Kidney (tissue), 14 donors: ENCODE data around the gene ARID1B. TPM values are rescaled to one million over a fixed set of nuclear protein-coding genes. Genes with fewer than 3 reads are reported as not detected.

ENCODE experiments used
- DNase-seq, 5 donors: peaks; one replicate each; pipeline ENCODE4 v3.0.0-alpha.2; 2013 to 2020
- FAIRE-seq: peaks from 2 replicates; lab custom pipeline; 2012; peaks lifted over from hg19 to GRCh38; lab: Jason Lieb, UNC
- H3K27ac ChIP-seq, 2 donors: one replicate each; pipeline ENCODE4 v1.7.0; 2013; ENCODE audit warnings: low read depth in 2 of 2, low read length in 2 of 2, inconsistent platforms in 1 of 2
- H3K27me3 ChIP-seq: one replicate; pipeline ENCODE4 v1.7.1; 2013; ENCODE audit warnings: low read length, inconsistent platforms; ENCODE audit not compliant: control insufficient read depth, insufficient read depth
- H3K36me3 ChIP-seq, 3 donors: one replicate each; pipeline versions ENCODE4 v1.7.0 to v1.7.1; 2013; ENCODE audit warnings: low read length in 3 of 3, control low read depth in 1 of 3, inconsistent platforms in 1 of 3; ENCODE audit not compliant: insufficient read depth in 3 of 3, control insufficient read depth in 2 of 3
- H3K4me1 ChIP-seq, 3 donors: one replicate each; pipeline versions ENCODE4 v1.7.0 to v1.7.1; 2013; ENCODE audit warnings: low read length in 3 of 3, inconsistent platforms in 1 of 3, low read depth in 1 of 3; ENCODE audit not compliant: control insufficient read depth in 2 of 3, insufficient read depth in 2 of 3
- H3K4me3 ChIP-seq, 3 donors: one replicate each; pipeline versions ENCODE4 v1.7.0 to v1.8.1; 2013; ENCODE audit warnings: low read length in 3 of 3, control low read depth in 1 of 3, inconsistent platforms in 1 of 3
- H3K9ac ChIP-seq, 3 donors: one replicate each; pipeline versions ENCODE4 v1.7.0 to v1.7.1; 2013; ENCODE audit warnings: low read length in 3 of 3, control low read depth in 1 of 3, inconsistent platforms in 1 of 3
- H3K9me3 ChIP-seq, 3 donors: one replicate each; pipeline versions ENCODE4 v1.7.0 to v1.7.1; 2013; ENCODE audit warnings: low read length in 3 of 3, control low read depth in 1 of 3, inconsistent platforms in 1 of 3; ENCODE audit not compliant: control insufficient read depth in 2 of 3, insufficient read depth in 1 of 3
- CTCF ChIP-seq: IDR thresholded peaks from 3 replicates; pipeline ENCODE4 v1.5.1; 2012; ENCODE audit warnings: mild to moderate bottlenecking, moderate library complexity, borderline replicate concordance; ENCODE audit not compliant: insufficient read depth; ENCODE audit errors: extremely low read depth
- intact Hi-C: fragments of 100-400 bp; cut with DNase I; formaldehyde crosslinking; loops from one replicate; pipeline ENCODE4 v1.11.1; 2022
- polyA plus RNA-seq: library from polyadenylated mRNA; stranded (reverse); fragments of 350-450 nt; fragmentation: Illumina TruSeq; extraction: RNeasy Lipid Tissue Mini Kit (QIAGEN cat#74804); gene quantifications from one replicate; pipeline ENCODE4 v1.2.3, GENCODE V29; 2014; ENCODE audit warnings: low read depth, low replicate concordance; ENCODE audit not compliant: insufficient read depth
- total RNA-seq: library from RNA; stranded (reverse); fragmentation: NEBNext Ultra II Directional; extraction: Animal tissue kit (Norgen Biotek cat#: 25700); gene quantifications from one replicate; pipeline ENCODE4 v1.2.1, GENCODE V29; 2021
- donor health status: control.
- donor health status: control.
- donor health status: control.
- donor health status: control.
- donor health status: control.
- donor health status: DM: yes; HTN: yes; CAD: no.
- donor health status: Normal renal cell carcinoma (clear cell type).

The ARID1B gene
- total and polyA plus RNA-seq, 2 donors from 2014 or later: 16.4 to 110 TPM

GRCh38 chr6:157248264-157248663 is 471.1 kb downstream of the ARID1B start:
- DNase-seq (no peak), FAIRE-seq (no peak)
- H3K9ac ChIP-seq: no peak overlapping the region
- no peak overlapping the region for H3K4me3 ChIP-seq
- H3K9me3 ChIP-seq: no peaks in the 10 kb centered on the region
- intact Hi-C loops: no loop called here
- peaks cover 0 to 2% (median 0%) of the 10 kb centered on the region in 3 donors for H3K4me1 ChIP-seq
- H3K36me3 ChIP-seq: no peaks in the 10 kb centered on the region
- H3K27ac ChIP-seq: no peak overlapping the region
- no peak for TF ChIP-seq CTCF
- no peaks in the 10 kb centered on the region for H3K27me3 ChIP-seq

DNA sequence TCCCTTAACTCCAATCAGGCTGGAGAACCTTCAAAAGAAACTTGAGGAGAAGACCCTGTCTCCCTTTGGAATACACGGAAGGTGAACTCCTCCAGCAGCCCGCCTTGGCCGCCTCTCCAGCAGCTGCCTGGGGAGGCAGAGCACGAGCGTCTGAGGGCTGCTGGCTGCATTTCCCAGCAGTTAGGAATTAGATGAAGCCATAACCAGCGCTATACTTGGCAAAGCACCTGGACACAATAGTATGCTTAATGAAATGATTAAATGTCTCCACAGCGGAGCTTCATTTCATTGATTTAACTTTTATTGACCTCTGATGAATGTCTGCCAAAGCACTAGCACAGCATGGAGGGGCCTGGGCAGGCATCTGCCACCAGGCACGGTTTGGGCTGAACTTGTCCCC is 472.6 kb downstream of the ARID1B start:
- DNase-seq (no peak), FAIRE-seq (no peak)
- Histone ChIP-seq H3K27ac (no peak overlapping the region), H3K36me3 (no peaks in the 10 kb centered on the region), H3K27me3 (no peaks in the 10 kb centered on the region), H3K9me3 (no peaks in the 10 kb centered on the region), H3K9ac (no peak overlapping the region), H3K4me1 (peaks cover 0 to 3% (median 0%) of the 10 kb centered on the region in 3 donors), H3K4me3 (no peak overlapping the region)
- TF ChIP-seq CTCF: no peak
- intact Hi-C loops: no loop called here

DNA sequence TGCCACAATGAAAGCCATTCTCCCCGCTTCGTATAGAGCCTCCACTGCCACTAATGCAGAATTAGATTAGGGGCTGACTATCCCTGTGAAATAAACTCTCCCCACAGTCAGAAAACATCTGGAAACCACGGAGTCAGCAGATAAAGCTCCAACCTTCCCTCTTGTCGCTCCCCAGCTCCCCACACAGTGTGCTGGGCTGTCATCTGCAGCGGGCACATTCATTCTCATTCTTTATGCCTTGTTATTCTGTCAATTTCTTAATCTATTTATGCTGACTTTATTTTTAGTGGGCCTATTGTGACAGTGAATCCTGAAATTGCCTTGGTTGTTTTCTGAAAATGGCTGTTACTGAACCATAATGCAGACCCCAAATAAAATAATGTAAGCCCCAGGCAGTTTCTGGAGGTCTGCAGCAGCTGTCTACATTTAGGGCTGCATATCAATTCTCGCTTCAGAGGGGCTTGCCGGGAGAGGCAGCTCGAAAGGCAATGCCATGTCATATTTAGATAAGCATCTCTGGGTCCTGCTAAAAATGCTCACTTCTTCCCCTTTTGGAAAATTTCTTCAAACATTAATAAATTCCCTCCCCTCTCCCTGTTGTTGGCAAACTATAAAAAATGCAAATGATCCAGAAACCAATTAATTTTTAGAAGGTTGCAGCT is 474.5 kb downstream of the ARID1B start:
- no peak overlapping the region for H3K4me3 ChIP-seq
- no peak for FAIRE-seq

More for the DNA sequence above, 474.5 kb downstream of the ARID1B start:
- H3K27me3 ChIP-seq: no peaks in the 10 kb centered on the region
- no peak overlapping the region for H3K9ac ChIP-seq
- H3K9me3 ChIP-seq: no peaks in the 10 kb centered on the region
- H3K27ac ChIP-seq: no peak overlapping the region
- DNase-seq: no peak
- TF ChIP-seq CTCF: no peak
- H3K4me1 ChIP-seq: peaks cover 0 to 3% (median 0%) of the 10 kb centered on the region in 3 donors
- intact Hi-C loops: no loop called here
- H3K36me3 ChIP-seq: no peaks in the 10 kb centered on the region
